GM21786 (cell line): ENCODE data around the gene CWC27.

Experiments used
- ATAC-seq: cut with Tn5 transposase; IDR thresholded peaks from one replicate; pipeline ENCODE4 v1.9.1; 2021; ENCODE audit not compliant: unreplicated experiment

CWC27 gene

DNA sequence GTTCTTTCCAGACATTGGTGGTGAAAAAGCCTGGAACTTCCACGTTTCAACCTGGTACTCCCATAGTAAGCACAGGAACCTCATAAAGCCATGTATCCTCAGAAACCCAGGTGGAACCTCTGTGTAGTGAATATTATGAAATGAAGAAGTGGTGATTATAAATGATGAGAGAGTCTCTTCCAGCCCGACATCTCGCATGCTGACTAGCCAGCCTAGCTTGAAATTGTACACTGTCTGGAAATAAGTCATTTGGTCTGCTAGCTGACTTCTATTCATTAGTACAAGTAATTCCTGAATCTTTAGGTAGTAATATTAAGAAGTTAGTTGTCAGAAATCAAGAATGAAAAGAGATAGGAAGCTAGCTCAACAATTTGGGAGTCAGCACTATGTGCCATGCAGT, 203.3 kb downstream of the CWC27 start:
- no peak for ATAC-seq

DNA sequence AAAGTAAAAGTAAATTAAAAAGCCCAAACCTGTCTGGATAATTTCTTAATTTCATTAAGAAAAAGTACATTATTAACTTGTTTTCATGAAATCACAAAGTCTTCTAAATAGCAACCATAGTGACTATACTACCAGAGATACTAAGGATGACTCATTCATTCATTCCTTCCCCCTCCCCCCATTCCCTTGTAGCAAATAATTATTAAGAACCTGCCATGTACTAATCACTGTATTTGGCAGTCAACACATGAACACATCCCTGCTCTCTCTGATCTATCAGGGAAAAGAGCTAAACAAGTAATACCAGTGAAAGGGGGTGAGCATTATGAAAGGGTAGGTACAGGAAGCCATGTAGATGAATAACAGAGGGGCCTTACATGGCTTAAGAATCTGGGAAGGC, 203.9 kb downstream of the CWC27 start:
- ATAC-seq = no peak

DNA sequence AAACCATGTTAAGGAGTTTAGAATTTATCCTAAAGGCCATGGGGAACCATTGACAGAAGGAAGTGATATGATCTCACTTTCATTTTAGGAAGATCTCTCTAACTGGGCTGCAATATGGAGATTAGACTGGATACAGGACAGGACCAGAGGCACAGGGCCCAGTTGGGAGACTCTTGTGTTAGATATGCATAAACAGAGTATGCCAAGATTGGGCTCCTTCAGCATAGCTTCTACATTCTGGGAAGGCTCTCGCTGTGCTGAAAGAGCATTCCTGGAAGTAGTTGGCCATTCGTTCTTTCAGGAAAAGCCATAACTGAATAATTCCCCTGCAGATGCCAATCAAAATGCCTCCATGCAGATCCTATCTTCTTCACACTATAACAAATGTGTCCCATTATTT, 204.5 kb downstream of the CWC27 start:
- no peak for ATAC-seq

DNA sequence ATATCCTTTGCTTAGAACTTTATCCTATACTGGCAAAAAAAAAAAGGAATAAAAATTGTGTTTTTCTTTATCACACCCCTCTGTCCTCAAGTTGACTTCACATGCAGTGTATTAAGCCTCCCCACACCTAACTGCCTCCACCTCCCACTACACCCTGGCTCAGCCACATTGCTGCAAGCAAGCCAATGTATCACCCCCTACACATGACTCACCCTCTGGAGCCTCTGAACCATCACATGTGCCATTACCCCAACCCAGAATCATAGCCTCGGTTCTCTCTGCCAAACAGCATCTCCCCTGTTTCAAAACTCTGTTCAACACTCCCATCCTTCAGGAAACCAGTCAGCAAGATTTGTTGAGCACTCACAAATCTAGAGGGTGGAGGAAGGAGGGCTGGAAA, 209.0 kb downstream of the CWC27 start:
- no peak for ATAC-seq

DNA sequence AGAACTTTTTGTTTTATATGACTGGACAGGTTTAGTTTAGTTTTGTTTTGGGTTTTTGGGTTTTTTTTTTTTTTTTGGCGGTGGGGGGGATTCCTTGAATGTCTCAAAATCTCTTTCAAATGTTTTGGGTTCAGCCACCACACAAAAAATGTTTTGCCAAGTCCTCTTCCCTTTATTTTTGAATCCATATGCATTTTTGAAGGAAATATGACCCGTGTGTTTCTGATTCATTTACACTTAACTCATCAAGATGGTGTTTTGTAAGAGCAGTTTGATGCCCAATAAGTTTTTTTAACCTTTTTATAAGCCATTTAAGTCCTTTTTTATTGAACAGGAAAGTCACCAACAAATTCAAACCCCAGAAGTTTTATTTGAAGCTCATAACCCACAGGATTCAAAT, 209.8 kb downstream of the CWC27 start:
- ATAC-seq = no peak

DNA sequence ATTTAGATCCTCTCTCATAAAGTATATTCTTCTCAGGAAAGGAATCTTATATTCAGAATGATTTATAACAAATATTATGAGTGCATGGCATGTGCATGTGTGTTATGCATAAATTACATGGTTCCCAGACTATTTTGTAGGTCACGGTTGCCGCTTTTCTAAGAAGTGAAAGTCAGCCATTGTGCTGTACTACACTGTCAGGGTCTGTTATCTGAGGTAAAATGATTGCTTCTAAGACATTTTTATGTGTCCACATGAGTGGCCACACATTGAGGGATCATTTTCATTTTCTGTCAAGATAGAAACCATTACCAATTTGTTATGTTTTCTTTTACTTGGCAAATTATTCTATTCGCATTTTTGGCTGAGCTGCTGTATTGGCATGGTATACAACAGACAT, 210.8 kb downstream of the CWC27 start:
- ATAC-seq = no peak

DNA sequence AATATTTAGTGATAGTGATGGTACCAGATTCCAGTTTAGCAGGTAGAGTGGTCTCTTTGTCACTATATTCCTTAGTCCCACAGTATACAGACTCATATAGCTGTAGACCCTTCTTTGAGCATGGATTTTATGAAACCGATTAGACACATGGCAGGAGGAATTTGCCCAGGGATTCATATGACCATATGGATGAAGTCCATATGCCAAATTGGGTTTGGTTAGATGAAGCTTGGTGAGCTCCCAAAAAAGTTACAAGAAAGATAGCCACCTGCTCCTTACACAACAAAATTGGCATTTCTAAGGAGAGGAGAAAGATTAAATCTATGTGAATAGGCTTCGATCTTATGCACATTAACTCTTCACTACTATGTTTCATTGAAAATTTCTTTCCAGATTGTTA, 211.4 kb downstream of the CWC27 start:
- no peak for ATAC-seq

DNA sequence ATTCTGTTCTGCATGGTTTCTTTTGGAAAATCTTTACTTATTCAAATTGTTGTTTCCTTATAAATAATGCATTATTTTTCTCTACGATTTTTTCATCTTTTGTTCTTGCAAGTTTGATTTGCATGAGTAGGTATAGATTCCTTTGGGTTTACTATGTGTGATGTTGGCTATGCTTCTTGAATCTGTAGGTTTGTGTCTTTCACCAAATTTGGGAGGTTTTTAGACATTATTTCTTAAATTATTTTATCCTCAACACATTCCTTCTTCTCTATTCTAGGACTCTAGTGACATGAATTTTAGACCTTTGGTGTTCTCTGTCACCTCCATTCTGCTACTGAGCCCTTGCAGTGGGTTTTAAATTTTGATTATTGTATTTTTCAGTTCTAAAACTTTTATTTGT, 219.0 kb downstream of the CWC27 start:
- ATAC-seq = no peak

DNA sequence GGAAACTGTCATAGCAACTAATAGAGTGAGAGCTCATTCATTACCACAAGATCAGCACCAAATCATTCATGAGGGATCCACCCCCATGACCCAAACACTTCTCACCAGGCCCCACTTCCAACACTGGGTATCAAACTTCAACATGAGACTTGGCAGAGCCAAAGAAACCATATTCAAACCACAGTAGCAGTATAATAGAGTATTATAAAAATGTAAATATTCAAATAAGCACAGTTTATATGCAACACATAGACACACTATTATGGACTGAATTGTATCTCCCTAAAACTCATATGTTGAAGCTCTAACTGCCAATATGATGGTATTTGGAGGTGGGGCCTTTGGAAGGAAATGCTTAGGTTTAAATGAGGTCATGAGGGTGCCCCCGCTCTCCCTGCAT, 240.5 kb downstream of the CWC27 start:
- ATAC-seq = no peak

DNA sequence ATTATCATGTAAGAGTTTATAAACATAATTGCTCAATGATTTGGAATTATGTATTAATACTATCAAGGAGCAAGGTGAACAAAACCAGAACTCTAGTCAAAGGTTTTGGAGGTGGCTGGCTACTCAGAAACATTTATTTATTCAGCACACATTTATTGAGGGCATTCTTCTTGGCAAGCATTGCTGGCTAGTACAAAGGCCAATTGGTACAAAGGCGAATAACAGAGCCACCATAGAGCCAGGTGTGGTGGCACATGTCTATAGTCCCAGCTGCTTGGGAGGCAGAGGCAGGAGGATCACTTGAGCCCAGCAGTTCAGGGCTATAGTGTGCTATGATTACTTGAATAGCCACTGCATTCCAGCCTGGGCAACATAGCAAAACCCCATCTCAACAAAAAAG, 242.1 kb downstream of the CWC27 start:
- no peak for ATAC-seq

DNA sequence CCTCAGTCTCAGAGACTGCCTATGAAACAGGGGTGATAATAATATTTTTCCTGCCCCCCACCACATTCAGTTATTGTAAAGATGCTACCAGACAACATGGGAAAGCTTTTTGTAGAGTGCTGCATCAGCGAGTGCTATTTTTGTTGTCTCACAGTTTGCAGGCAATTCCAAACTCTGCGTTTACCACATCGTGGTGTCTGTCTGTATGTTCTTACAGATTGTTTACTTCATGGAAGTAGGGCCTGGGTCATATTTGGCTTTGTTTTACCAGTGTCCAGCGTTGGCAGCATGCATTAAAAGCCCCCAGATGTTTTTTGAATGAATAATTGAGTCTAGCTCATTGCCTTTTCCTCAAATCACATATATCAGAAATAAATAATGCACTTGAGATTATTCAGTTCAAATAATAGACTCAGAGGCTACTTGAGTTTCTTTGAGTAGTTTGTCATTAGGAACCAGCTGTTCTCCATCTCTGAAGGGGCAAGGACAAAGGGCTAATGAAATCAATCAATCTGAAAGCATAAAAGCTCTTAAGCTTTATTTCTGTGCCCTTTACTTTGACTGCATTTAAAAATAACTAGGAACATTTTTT, 243.7 kb downstream of the CWC27 start:
- ATAC-seq = no peak

DNA sequence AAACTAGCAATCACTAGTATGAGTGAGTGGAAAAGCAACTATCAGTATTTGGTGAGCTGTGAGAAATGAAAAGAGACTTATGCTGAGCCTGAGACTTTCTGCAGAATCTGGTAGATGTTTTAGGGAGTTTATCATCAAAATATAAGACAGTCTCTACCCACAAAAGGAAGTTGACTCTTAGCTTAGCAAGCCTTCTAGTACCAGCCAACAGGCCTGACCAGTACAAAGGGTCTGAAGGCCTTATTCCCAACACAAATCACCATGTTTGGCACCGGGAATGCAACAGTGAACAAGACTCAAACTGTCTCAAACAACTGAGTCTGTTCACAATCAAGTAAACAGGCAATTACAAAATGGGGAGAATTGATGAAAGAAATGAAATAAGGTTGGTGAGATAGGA, 244.4 kb downstream of the CWC27 start:
- ATAC-seq = no peak

DNA sequence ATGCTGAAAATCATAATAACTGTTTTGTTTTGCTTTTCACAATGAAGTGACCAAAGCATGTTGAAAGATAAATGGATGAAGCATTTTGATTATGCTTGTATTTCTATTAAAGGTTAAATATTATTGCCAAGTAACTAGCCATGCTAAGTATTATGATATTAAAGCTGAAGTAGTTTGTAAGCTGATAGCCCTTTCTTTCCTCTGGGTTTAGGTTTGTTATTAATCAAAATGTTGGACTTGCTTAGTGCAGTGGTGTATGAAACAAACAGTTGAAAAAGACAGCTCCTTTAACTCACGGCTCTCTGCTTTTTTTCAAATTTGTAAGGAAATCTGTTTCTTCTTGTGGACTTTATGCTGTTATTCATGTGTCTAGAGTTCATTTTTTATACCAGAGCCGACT, 246.0 kb downstream of the CWC27 start:
- no peak for ATAC-seq

DNA sequence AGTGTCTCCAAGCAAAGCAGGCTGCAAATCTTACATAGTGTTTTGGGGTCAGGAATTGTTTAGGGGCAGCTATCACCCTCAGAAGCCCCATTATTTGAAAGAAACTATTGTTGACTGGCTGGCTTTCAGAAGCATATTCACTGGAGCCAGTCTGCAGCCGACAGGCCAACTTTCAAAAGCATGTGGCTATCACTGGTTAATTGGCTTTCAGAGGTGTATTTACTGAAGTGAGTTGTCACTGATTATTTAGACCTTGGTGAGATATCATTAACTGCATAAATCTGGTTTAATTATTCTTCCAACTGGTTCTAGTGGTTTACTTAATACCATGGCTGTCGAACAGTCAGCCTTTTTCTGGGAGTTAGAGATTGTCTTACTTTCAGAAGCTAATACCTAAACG, 247.0 kb downstream of the CWC27 start:
- no peak for ATAC-seq

DNA sequence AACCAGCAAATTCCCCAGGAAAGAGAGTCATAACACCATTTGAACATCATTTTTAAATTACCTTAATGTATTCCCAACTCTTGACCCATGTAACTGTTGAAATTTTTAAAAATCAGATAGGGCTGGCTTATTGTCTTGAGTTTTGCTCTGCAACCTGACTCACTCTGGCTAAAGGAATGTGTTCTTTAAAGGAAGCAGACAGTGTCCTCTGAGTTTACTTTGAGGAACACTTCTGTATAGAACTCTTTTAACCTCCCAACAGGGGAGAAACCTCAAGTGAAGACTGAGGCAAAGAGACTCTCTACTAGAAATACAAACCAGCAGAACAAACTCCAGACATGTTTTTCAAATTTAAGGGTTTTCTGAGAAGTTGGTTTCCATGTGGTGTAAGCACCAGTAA, 248.9 kb downstream of the CWC27 start:
- no peak for ATAC-seq

DNA sequence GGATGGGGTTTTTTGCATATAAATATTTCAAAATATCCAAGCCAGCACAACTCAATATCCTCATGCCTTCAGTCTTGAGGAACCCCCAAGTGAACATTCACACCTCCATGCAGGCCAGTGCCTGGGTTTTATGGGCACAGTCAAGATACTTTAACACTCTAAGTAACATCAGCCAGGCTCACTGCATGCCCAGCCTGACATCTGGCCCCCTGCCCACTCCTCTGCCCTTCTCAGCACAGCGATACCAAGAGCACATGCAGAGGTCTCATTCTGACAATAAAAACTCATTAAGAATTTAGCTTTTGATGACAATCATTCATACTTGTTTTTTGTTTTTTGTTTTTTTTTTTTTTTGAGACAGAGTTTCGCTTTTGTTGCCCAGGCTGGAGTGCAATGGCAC, 250.0 kb downstream of the CWC27 start:
- ATAC-seq = no peak

DNA sequence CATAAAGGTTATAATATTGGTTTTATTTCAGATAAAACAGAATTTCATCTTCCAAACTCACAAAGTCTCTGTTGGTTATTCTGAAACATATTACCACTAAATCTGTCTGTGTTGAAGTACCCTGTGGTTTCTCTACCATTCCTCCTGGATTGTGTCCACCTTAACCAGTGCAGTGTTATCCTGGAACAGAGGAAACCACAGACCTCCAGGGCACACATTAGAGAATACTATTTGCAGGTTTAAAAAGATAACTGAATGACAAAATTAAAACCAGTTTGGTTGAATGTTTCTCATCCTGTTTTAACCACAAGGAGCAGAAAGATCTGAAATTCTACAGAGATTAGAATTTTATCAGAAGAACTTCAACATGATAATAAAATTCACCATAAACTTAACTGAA, 251.8 kb downstream of the CWC27 start:
- ATAC-seq = no peak

DNA sequence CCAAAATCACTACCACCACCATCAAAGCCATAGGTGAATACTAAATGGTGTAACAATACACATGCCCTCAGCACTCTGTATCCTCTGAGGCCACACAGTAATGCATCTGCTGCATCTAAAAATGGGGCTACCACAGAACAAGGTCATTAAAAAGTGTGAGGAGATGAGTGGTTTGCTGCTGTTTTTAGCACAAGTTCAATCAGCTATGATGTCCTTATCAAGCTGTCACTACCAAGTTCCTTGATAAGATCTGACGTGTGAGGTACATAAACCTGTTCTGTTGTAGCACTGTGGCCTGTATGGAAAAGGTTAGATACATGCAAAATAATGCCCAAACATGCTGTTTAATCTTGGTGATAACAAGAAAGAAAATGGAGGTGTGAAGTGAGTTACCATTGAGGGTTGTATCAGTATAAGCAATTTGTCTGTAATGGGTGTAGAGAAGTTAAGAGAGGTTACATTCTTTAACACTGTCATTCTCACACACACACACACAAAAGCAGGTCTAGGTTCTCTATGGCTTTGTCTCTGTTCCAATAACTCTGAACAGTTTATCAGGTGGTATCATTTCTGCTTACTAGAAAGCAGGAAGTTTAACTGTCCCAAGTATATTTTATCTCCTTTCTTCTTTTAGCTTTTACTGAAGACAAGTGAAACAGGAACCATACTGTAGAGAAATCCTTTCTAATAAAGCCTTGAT, 252.9 kb downstream of the CWC27 start:
- ATAC-seq = peak; percentile 74

DNA sequence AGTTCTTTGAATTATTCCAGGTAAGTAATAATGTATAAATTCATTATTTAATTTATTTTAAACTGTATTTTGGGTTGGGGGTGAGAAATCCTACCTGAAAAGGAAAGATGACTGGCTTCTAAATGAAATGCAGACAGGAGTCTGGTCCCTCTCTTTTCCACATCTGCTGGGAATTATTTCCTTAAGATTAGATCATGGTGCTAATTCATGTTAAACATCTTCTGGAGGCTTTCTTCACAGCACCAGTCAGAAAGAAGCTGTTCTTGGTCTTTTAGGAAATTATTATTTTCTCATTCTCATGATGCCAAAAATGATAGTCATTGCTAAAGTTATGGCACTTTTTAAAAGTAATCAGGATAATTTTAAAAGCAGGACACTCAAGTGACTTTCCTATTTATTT, 254.2 kb downstream of the CWC27 start:
- no peak for ATAC-seq

DNA sequence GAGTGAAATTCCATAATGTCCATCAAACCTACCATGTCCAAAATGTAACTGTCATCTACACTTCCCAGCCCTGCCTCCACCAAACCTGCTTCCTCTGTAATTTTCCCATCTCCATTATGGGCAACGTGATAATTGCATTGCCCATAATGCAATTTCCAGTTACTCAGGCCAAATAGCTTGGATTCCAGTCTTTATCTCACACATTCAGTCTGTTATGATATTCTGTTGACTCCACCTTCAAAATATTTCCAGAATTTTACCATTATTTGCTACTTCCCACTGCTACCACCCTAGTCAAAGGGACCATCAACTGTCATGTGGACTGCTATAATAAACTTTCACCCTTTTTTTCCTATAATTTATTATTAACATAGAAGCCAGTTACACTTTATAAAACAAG, 256.0 kb downstream of the CWC27 start:
- ATAC-seq = no peak

DNA sequence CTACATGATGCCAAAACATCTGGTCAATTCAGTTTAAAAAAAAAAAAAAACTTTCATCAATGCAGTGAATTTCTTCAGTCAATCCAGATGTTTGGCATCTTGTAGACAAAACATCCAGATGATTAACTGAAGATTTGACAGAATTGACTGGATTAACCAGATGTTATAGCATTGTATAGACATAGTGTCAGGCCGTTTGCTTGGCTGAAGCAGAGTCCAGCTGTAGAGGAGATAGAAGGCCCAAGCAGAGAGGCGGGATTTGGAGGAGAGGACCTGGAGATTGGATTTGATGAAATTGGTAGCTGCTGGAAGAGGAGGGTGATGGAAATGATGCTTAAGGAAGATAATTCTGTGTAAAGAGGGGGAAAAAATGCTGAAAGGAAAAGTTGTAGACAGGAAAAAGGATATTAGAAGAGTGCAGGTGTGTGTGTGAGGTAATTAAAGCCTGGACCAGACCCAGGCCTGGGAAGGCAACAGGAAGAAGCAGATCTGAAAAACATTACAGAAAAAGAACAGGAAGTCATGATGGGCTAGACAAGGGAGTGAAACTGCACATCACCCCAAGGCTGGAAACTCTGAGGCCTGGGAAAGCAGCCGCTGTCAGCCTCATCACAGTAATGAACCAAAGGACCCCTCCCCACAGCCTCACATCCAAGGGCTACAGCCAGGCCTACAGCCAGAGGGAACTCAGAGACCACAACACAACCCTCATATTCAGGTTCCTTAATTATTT, 258.3 kb downstream of the CWC27 start:
- peak; percentile 67 for ATAC-seq

DNA sequence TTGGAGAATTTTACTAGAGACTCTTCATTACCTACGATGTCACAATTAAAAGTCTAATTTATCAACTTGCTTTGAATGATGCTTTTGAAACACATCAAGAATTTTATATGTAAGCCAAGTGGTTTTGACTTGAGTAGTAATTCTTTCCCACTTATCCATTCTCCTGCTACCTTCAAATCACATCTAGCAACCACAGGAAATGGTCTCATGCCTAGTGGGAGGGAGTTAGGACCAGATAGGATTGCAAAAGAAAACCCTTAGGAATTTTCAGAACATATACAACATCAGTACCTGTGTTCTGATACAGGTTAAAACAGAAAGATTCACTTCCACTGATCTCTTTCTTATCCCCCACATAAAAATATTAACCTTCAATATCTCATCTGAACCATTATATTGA, 260.4 kb downstream of the CWC27 start:
- ATAC-seq = no peak

DNA sequence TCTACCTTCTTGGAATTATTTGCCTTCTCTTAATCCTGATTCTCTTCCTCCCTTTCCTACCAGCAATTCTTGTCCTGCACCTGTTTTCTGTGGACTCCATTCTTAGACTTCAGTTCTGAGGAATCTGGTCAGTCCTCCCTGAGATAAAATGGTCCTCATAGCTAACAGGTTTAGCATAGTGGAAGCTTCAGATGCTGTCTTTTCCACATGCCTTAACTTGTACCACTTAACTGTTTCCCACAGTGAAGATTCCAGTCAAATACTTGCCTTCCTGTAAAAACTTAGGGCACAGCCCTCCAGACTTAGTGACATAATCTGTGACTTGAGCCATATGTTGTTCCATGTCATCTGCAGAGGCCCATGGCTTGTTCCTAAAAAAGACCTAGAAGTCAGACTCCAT, 261.3 kb downstream of the CWC27 start:
- no peak for ATAC-seq
